Measurements from ENCODE around the gene SUSD1.
"Not testable (repeated sequence)": the region's sequence is repeated elsewhere in the genome, so short reads cannot be mapped to it uniquely, and the experiment has no call there.

Gene SUSD1

DNA sequence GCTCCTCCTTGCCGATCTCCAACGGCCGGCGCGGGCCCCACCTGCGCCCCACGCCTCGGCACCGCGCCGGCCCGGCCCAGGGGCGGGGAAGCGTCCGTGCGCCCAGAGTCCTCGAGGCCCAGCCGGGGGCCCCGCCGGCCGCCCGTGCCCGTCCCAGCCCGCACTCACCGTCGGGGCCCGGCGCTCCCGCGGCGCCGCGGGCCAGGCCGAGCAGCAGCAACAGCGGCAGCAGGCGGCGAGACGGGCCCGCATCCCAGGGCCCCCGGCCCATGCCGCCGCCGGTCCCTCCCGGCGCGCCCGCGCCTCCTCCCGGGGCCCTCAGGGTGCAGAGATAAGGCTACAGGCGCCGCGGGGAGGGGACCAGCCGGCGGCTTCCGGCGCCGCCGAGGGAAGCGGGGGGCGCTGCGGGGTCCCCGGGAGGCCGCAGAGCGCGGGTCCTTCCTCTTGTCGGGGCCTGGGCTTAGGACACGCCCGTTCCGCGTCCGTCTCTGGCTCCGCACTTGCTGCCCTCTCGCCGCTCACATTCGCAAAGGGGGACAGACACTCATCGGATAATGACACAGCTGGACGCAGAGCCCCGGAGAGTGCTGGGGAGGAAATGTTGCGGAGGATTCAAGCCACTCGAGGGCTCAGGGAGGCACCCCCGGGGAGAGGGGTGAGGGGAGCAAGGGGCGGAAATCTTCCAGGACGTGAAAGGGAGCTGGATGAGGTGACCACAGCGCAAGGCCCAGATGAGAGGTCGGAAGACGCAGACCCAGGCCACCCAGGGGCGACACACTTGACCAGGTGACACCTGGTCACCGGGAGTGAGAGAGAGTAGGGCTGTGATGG is at the start of gene SUSD1:
TSS of gene SUSD1 (minus strand) at position 333 of the 831 bp plus-strand sequence. CDS start at position 271, 62 bp downstream.
- DNase-seq (ENCODE audit: insufficient read length, low spot score) (peak; percentile 59), FAIRE-seq (no peak)

DNA sequence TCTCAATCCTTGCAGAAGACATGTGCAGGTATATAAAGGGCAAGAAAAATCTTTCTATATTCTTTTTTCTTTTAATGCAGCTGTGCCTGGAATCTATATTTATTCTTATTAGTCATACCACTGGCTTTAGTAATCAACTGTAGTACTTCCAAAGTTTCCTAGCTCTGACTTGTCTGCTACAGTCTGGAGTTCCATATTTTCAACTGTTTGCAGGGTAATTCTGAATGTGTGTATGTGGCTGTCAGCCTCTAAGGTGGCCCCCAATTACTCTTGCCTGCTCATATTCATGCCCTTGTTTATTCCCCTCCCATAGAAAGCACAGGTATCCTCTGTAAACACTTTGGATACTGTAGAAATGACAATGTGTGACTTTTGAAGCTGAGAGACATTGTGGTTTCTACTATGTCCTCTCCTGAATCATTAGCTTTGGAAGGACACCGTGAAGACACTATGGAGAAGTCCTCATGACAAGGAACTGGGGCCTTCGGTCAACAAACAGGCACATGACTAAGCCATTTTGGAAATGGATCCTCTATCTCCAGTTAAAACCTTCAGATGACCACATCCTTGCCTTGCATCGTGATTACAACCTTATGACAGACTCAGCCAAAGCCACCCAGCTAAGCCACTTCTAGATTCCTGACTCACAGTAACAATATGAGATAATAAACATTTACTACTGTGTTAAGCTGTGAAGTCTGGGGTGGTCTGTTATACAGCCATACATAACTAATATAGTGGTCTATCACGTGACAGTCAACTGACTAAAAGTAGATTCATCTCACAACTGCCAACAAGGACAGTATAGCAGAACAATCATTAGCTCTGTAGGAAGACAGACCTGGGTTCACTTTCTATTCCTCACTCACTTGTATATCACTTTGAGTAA is 49.5 kb upstream of the SUSD1 start:
- DNase-seq (ENCODE audit: insufficient read length, low spot score) = no peak
- peak; percentile 91 for FAIRE-seq

DNA sequence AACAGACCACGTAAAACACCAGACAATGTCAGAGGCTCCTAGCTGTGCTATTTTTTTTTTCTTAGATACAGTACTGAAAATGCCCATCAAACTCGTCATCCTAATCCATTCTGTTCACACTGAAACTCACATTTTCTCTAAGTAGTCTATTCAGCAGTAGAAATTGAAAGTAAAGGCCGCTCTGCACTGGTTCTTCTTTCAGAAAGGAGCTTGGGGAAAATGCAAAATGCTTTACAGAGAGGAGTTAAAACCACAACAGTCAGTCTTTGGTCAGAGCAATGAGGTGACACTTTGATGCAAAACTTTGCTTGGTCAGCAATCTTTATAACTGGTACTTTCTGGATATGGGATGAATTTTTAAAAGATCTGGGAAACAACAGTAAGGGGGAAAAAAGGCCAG is 43.8 kb upstream of the SUSD1 start:
- FAIRE-seq (peak; percentile 97), DNase-seq (ENCODE audit: insufficient read length, low spot score) (peak; percentile 37)

DNA sequence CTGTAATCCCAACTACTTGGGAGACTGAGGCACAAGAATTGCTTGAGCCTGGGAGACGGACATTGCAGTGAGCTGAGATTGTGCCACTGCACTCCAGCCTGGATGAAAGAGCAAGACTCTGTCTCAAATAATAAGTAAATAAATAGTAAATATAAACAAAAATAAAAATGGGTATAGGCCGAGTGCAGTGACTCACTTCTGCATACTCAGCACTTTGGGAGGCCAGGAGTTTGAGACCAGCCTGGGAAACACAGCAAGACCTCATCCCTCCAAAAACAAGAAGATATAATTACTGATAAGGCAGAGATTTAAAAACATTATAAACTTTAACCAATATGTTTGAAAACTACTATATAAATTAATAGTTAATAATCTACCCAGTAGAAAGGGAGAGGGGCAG is 37.8 kb upstream of the SUSD1 start:
- FAIRE-seq (no peak), DNase-seq (ENCODE audit: insufficient read length, low spot score) (no peak)

DNA sequence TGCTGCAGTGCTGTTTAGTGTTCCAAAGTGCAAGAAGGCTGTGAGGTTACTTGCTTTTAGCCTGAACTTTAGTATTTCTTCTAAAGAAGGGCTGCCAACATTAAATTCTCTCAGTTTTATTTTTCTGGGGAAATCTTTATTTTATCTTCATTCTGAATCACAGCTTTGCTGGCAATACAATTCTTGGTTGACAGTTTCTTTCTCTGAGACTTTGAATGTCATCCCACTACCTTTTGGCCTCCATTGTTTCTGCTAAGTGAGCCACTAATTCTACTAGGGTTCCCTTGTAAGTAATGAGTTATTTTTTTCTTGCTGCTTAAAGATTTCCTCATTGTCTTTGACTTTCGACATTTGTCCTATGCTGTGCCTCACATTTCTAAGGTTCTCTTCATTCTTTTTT is 32.4 kb upstream of the SUSD1 start:
- DNase-seq (ENCODE audit: insufficient read length, low spot score) (no peak), FAIRE-seq (no peak)

DNA sequence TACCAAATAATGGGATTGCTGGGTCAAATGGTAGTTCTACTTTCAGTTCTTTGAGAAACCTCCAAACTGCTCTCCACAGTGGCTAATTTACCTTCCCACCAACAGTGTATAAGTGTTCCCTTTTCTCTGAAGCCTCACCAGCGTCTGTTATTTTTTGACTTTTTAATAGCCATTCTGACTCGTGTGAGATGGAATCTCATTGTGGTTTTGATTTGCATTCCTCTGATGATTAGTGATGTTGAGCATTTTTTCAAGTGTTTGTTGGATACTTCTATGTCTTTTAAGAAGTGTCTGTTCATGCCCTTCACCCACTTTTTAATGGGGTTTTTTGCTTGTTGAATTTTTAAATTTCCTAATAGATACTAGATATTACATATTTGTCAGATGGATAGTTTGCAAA is 28.4 kb upstream of the SUSD1 start:
- no peak for DNase-seq (ENCODE audit: insufficient read length, low spot score)
- FAIRE-seq = no peak

DNA sequence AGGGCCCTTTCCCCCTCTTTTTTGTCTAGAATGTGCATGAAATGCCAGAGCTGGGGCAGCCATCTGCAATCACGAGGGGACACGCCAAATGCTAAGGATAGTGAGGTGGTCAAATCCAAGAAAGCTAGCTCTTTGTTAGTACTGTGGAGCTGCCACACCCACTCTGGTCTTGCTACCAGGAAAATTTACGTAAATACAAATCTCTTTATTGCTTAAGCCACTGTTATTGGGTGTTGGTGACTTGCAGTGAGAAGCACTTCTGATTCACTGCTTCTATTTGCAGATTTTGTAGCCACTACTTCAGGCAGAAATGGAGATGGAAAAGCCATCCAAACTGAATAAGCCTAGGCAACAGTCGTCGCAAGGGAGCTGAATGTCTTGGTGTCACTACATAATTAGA is 25.6 kb upstream of the SUSD1 start:
- no peak for FAIRE-seq
- no peak for DNase-seq (ENCODE audit: insufficient read length, low spot score)

DNA sequence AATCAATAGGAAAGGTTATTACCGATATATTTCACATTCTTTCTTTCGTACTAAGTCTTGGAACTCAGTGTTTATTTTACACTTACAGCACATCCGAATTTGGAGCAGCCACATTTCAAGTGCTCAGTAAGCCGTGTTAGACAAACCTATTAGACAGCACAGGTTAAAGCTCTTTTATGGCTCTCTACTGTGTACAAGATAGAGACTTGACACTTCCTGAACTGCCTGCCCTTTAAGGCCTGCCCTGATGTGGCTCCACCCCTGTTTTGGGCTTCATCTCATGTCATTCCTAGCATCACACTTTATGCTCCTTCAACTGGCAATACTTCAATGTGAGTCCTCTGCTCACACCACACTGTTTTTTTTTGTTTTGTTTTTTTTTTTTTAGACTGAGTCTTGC is 23.5 kb upstream of the SUSD1 start:
- DNase-seq (ENCODE audit: insufficient read length, low spot score) (no peak), FAIRE-seq (no peak)

DNA sequence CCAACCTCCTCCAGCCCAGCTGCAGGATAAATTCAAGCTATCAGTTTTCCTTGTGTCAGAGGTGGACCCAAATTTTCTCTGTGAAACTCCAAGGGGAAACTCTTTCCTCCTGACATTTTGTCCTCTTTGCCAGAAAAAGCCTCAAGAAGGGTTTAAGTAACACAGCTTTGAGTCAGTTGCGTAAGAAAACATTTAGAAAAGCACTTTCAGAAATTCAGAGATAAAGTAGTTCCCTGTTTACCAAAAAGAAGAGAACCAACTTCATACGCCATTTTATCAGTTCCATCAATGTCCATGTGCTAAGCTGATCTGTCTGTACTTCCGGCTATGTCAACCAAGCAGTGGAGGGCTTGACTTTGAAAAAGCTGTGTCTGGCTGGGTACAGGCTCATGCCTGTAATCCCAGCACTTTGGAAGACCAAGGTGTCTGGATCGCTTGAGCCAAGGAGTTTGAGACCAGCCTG is 19.9 kb upstream of the SUSD1 start:
- FAIRE-seq = no peak
- no peak for DNase-seq (ENCODE audit: insufficient read length, low spot score)

DNA sequence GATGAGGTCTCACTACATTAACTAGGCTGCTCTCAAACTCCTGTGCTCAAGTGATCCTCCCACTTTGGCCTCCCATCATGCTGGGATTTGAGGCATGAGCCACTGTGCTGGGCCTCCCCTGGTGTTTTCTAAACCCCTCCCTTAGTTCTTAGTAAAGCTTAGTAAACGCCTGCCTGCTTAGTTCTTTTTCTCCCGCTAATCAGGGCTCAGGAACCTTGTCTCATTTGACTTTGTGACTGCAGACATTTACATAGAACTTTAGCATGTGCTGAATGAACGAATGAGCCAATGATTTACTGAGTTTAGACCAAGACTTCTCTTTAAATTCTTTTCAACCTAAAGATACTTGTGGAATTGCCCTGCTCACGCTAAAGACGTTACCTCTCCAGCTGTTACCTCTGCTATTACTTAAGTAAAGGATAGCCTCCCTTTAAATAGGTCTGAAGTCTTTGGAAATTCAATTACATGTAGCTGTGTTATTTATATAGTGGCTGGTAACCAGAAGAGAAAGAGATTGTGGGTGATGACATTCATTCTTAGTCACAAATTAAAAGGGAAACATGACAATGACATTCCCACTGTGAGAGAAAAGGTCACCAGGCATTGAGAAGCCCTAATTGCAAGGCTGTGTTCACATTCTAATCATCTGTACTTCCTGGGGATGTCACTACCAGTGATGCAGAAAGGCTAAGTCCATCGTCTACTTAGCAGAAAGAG is 18.6 kb upstream of the SUSD1 start:
- DNase-seq (ENCODE audit: insufficient read length, low spot score) (no peak), FAIRE-seq (peak; percentile 44)

DNA sequence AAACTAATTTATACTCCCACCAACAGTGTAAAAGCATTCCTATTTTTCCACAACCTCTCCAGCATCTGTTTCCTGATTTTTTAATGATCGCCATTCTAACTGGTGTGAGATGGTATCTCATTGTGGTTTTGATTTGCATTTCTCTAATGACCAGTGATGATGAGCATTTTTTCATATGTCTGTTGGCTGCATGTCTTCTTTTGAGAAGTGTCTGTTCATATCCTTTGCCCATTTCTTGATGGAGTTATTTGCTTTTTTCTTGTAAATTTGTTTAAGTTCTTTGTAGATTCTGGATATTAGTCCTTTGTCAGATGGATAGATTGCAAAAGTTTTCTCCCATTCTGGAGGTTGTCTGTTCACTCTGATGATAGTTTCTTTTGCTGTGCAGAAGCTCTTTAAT is 15.2 kb upstream of the SUSD1 start:
- not testable (repeated sequence) for FAIRE-seq

DNA sequence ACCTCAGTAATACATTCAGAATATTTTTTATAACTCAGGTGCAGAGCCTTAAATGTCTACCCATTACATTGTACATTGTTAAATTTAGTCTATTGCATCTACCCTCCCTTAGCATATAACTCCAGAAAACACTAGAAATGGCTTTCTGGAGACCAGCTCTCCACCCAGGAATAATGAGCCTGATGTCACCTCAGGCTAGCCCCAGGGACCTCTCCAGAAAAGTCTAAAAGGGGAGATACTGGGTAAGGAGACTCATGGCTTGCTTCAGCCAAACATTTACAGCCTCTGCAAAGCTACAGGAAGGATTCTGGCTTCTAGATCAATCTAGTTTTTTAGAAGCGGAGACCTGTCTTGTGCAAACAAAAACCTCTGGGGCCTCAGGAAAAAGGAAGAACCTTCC is 13.8 kb upstream of the SUSD1 start:
- no peak for DNase-seq (ENCODE audit: insufficient read length, low spot score)
- FAIRE-seq = no peak

More for the DNA sequence above, 15.2 kb upstream of the SUSD1 start:
- not testable (repeated sequence) for DNase-seq (ENCODE audit: insufficient read length, low spot score)

DNA sequence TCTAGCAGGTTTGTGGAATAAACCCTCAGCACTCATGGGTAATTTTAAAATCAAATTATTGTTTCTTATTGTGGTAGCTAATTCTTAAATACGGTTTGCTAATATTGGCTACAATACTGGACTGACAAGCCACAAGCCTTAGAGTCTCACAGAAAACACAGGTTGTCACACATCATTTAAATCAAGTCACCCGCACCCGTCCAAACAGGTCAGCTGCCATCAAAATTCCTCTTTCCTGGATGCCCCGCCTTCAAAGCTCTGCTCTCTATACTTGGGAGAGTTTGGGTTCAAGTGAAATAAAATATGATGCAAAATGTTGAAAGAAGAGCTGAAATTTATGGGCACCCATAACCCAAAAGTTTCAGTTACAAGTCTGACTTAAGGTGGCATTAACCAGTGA is 12.3 kb upstream of the SUSD1 start:
- DNase-seq (ENCODE audit: insufficient read length, low spot score) (no peak), FAIRE-seq (no peak)

DNA sequence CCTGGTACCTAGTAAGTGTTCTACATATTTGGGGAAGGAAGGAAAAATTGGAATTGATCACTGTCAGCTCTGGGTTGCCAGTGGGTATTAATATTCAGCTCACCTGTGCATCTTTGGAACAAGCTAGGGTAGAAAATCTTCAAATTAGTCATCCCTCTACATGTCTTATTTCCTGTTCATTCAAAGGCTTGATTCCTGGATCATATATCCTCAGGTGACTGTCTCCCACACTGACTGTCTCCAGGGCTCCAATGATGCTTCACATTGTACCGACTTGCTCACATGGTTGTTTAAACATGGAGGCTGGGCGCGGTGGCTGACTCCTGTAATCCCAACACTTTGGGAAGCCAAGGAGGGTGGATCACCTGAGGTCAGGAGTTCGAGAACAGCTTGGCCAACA is 11.6 kb upstream of the SUSD1 start:
- DNase-seq (ENCODE audit: insufficient read length, low spot score) = no peak
- no peak for FAIRE-seq

DNA sequence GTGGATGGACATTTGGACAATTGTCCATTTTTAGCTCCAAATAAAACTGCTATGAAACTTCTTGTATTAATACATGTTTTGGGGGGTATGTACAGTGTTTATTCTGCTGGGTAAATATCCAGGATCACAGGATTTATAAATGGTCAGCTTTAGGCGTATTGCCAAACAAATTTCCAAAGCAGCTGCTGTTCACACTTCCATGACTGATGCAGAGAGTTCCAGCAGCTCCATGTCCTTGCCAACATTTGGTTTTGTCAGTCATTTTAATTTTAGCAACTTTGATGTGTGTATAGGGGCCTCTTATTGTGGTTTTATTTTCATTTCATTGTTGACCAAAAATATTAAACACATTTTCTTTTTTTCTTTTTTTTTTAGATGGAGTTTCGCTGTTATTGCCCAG is 9.8 kb upstream of the SUSD1 start:
- no peak for FAIRE-seq
- DNase-seq (ENCODE audit: insufficient read length, low spot score) = no peak

DNA sequence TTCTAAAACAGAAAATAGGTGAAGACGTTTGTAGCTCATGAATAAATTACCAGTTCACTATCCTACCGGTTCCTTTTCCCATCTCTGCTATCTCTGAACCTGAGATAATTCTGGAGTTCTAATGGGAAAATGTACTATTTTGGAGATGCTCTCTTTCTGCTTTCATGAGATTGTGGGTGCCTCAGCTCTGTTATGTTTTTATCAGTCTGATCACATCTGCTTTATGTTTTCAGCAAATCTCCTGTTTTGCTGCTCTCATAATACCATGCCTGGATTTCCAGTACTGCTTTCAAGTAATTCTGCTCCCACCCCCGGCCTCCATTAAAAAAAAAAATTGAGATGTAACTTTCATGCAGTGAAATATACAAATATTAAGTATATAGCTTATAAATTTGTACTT is 9.1 kb upstream of the SUSD1 start:
- FAIRE-seq (no peak), DNase-seq (ENCODE audit: insufficient read length, low spot score) (no peak)

DNA sequence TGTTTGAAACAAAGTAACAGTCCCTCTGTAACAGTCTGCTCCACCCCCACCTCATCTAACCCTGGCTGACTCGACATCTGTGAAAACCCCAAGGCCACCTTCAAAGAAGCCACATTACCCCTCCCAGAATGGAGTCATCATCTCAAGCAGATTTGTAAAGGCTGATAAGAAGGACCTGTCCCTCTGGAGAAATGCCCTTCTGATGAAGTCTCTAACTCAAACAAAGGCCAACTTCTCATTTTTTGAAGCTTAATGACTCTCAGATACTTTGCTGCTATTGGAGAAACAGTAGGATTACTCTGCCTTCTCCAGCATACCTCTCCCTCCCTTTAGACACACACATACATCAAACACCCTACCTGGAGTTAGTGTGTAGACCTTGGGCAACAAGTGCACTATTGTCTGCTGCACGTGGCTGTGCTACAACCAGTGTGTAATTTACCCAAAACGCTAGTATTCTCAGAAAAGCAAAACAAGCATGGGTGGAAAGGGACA is 5.3 kb upstream of the SUSD1 start:
- no peak for DNase-seq (ENCODE audit: insufficient read length, low spot score)
- no peak for FAIRE-seq

DNA sequence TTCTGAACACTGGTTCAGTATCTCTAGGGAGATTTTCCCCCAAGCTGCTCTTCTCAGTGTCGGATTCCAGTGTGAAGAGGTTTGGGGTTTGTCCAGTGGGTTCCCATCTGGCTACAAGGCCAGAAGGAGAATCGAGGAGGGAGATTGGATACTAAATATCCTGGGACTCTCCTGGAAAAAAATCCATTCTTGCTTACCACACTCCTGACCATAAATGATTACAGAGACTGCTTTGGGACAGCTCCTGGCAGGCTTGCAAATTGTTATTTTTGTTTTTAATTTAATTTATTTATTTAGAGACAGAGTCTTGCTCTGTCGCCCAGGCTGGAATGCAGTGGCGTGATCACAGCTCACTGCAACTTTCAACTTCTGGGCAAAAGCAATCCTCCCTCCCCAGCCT is 4.7 kb upstream of the SUSD1 start:
- DNase-seq (ENCODE audit: insufficient read length, low spot score) (no peak), FAIRE-seq (no peak)

DNA sequence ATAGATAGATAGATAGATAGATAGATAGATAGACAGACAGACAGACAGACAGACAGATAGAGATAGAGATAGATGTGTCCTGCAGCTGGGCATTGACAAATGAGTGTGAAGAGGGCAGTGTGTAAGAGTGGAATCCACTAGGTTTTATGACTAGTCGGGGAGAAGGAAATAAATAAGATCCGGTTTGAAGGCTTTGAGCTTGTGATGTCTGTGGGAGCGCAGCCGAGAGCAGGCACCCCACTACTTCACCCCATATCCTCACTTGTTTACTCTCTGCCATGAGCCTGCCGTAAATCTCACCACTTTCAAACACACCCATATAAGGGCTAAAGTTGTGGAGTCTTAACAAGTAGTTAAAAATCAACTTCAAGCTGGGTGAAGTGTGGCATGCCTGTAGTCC is 1.4 kb upstream of the SUSD1 start:
- DNase-seq (ENCODE audit: insufficient read length, low spot score) (no peak), FAIRE-seq (no peak)

DNA sequence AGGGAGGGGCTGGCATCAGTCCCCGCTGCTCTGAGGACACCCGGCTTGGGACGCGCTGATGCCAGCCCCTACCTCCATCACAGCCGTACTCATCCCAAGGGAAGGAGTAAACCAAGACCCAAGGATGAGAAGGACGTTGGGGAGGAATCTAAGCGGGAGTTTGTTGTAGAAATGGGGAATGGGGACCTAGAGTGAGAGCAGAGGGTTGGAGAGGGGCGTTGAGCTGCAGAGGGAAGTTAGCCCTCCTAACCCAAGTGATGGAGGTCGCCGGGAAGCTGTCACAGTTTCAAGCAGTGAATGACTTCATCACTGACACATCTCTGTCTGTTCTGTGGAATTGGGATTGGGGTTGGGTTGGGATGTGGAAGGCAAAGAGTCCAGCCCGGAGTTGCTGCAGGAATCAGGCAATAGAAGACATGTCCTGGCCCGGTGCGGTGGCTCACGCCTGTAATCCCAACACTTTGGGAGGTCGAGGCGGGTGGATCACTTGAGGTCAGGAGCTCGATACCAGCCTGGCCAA is 759 bp upstream of the SUSD1 start:
- FAIRE-seq = no peak
- no peak for DNase-seq (ENCODE audit: insufficient read length, low spot score)
